GM18508 (cell line): ENCODE data around the gene OR2C1.

Source experiments
- ATAC-seq: cut with Tn5 transposase; IDR thresholded peaks from one replicate; pipeline ENCODE4 v1.9.1; 2021; ENCODE audit warnings: moderate number of reproducible peaks; ENCODE audit not compliant: insufficient read depth, unreplicated experiment

The OR2C1 gene

DNA sequence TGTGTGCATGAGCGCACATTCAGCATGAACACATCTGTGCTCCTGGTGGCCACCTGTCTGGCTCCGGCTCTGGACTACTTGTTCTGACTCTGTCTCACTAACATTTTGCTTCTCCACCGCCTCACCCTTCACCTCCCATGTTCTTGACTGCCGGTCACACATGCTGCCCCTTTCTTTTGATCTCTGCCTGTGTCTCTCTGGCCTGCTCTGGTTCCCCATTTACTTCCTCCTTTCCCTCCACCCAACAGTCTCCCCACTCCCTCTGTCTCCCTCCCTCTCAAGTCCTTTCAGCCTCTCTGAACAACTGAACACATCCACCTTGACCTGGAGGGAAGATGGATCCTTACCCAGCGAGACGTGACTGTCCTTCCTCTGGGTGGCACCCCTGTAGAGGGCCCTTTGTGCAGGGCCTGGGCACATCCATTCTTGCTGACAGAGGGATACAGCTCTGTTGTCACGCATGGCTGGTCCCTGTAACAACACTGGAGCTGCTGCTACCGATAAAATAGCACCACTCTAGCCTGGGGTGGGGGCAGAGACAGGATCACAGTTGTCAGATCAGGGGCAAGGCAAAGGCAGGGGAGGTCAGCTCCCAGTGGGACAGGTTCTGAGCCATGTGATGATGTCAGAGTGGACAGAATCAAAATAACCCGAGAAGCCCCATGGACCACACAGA, 34.1 kb downstream of the OR2C1 start:
- no peak for ATAC-seq

DNA sequence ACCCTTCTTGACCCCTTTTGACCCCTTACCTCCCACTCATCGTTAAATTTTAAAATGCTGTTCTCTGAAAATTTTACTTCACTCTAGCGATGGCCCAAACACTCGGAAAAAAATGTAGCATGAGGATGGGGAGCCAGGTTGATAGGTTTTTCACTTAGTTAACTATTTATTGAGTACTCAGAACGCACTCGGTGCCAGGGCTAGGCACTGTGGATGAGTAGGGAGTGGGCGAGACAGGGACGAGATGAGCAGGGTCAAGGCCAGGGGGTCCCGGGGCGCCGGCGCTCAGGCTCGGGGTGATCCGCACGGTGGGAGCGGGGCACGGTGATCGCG, 44.7 kb downstream of the OR2C1 start:
- no peak for ATAC-seq

DNA sequence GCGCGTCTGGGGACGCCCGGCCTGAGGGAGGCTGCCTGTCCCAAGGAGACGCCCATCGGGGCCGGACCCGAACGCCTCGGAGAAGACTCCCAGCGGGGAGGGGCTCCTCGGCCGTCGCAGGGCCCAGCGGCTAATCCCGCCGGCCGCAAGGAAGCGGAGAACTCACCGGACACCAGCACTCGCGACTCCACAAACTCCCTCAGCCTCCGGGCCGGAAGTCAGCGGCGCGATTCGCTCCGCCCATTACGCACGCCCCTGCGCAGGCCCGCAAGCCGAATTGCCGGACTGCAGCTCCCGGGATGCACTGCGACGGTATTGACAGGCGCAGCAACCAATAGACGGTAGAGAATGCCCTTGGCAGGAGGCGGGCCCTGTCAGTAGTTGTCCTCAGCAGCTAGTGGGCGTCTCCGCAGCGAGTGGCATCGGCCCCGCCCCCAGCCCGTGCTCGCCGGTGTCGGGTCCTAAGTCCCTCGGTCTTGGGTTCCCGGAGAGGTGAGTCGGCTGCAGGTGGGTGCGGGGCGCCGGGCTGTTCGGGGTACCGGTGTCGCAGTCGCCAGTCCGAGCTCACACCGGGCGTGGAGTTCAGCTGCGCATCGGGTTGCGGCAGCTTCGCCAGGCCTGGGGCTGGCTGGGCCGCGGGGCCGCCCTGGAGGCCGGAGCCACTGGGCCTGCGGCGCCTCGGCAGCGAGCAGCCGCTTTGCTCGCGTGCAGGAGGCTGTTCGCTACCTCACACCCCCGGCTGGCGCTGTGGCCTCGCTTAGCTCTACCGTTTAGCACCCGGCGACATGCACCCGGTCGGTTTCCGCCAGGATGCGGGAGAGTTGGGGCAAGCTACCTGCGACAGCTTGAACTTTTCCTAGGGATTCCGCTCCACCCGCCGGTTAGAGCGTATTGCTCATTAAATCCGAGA, 45.3 kb downstream of the OR2C1 start, which contains the start of the genes ZNF174 and ZSCAN32:
ZNF174 (plus strand) TSS at position 437 of the 910 bp plus-strand sequence. CDS start 790 bp downstream, outside the sequence.
ZSCAN32 (minus strand) TSS at position 226 of the 910 bp plus-strand sequence. CDS start 3,447 bp downstream, outside the sequence.
- ATAC-seq = peak; percentile 96

DNA sequence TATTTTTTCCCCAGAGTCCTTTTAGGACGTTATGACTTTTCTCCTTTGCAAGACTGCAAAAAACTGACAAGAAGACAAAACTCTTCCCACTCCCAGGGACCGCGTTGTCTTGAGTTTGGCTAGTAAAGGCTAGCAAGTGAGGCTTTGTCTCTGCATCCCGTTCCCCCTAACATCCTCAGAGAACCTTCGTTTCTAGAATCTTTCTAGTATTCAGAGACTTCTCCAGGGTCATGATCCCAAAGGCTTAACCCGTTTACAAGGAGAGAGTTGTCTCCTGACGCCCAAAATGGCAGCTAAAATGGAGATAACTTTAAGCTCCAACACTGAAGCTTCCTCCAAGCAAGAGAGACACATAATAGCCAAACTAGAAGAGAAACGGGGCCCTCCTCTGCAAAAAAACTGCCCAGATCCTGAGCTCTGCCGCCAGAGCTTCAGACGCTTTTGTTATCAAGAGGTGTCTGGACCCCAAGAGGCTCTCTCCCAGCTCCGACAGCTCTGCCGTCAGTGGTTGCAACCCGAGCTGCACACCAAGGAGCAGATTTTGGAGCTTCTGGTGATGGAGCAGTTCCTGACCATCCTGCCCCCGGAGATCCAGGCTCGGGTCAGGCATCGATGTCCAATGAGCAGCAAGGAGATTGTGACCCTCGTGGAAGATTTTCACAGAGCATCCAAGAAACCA, 46.2 kb downstream of the OR2C1 start:
- ATAC-seq = no peak
